ENCODE data around the gene PKD2. TPM values are rescaled to one million over a fixed set of nuclear protein-coding genes. Genes with fewer than 3 reads are reported as not detected.

PKD2 gene
- total RNA-seq, 4 donors from 2014 or later, result 10.8 to 36.7 (median 18.2) TPM

Other genes starting within 250 kb of the PKD2 start
- gene IBSP, start 208.1 kb upstream of the PKD2 start, total RNA-seq, result not detected
- gene MEPE, start 174.7 kb upstream of the PKD2 start, total RNA-seq, result not detected
- 10 to 100 TPM in 1 of 4 donors, 1 to 10 TPM in 2, not detected in 1; 2.0 to 11.3 (median 2.9) TPM for gene SPP1, start 31.9 kb upstream of the PKD2 start, total RNA-seq
- 1 to 10 TPM in 3 of 4 donors, under 1 TPM in 1; 0.72 to 5.1 (median 2.4) TPM for gene ABCG2, start 151.0 kb downstream of the PKD2 start, total RNA-seq